ENCODE measurements around the gene TACSTD2. TPM values are rescaled to one million over a fixed set of nuclear protein-coding genes. Genes with fewer than 3 reads are reported as not detected.
"Not testable (repeated sequence)": the region's sequence is repeated elsewhere in the genome, so short reads cannot be mapped to it uniquely, and the experiment has no call there.

Gene TACSTD2
- total RNA-seq, 1 donor from 2014 or later, result 21.2 TPM

- no peak overlapping the region for H3K27ac Mint-ChIP-seq
- no peak overlapping the region for H3K4me3 Mint-ChIP-seq
- H3K27me3 Mint-ChIP-seq, result no peaks in the 10 kb centered on the region
- TF ChIP-seq CTCF (conservative IDR thresholded peaks at IDR 0.05), result no peak
- no peak for DNase-seq (ENCODE audit: extremely low spot score, unreplicated experiment)
- H3K36me3 Mint-ChIP-seq, result no peaks in the 10 kb centered on the region
- H3K9me3 Mint-ChIP-seq, result peaks cover 9% of the 10 kb centered on the region
- no peaks in the 10 kb centered on the region for H3K4me1 Mint-ChIP-seq (ENCODE audit: unreplicated experiment)
Observed at GRCh38 chr1:58608297-58608696, 31.2 kb upstream of the TACSTD2 start.

- Mint-ChIP-seq H3K9me3 (peaks cover 9% of the 10 kb centered on the region), H3K36me3 (no peaks in the 10 kb centered on the region), H3K27me3 (no peaks in the 10 kb centered on the region), H3K4me3 (no peak overlapping the region), H3K27ac (no peak overlapping the region), H3K4me1 (ENCODE audit: unreplicated experiment) (no peaks in the 10 kb centered on the region)
- no peak for DNase-seq (ENCODE audit: extremely low spot score, unreplicated experiment)
- no peak for TF ChIP-seq CTCF (conservative IDR thresholded peaks at IDR 0.05)
Observed at GRCh38 chr1:58607391-58607790, 30.3 kb upstream of the TACSTD2 start.

GRCh38 chr1:58601921-58602320, 24.9 kb upstream of the TACSTD2 start:
- DNase-seq (ENCODE audit: extremely low spot score, unreplicated experiment); H3K27me3 Mint-ChIP-seq: not testable (repeated sequence)

GRCh38 chr1:58597996-58598395, 20.9 kb upstream of the TACSTD2 start:
- DNase-seq (ENCODE audit: extremely low spot score, unreplicated experiment), result no peak
- peaks cover 2% of the 10 kb centered on the region for H3K27me3 Mint-ChIP-seq
- H3K36me3 Mint-ChIP-seq, result no peaks in the 10 kb centered on the region
- no peak for TF ChIP-seq CTCF (conservative IDR thresholded peaks at IDR 0.05)
- no peak overlapping the region for H3K27ac Mint-ChIP-seq
- peaks cover 11% of the 10 kb centered on the region for H3K9me3 Mint-ChIP-seq
- peaks cover 13% of the 10 kb centered on the region for H3K4me1 Mint-ChIP-seq (ENCODE audit: unreplicated experiment)
- no peak overlapping the region for H3K4me3 Mint-ChIP-seq

More at GRCh38 chr1:58601921-58602320, 24.9 kb upstream of the TACSTD2 start:
- H3K36me3 Mint-ChIP-seq; H3K4me1 Mint-ChIP-seq (ENCODE audit: unreplicated experiment); H3K4me3 Mint-ChIP-seq; H3K27ac Mint-ChIP-seq: not testable (repeated sequence)
- peaks cover 15% of the 10 kb centered on the region for H3K9me3 Mint-ChIP-seq

GRCh38 chr1:58597076-58597475, 20.0 kb upstream of the TACSTD2 start:
- no peak for TF ChIP-seq CTCF (conservative IDR thresholded peaks at IDR 0.05)
- DNase-seq (ENCODE audit: extremely low spot score, unreplicated experiment), result no peak
- Mint-ChIP-seq H3K36me3 (no peaks in the 10 kb centered on the region), H3K4me3 (no peak overlapping the region), H3K27ac (no peak overlapping the region), H3K4me1 (ENCODE audit: unreplicated experiment) (peaks cover 17% of the 10 kb centered on the region), H3K9me3 (peaks cover 11% of the 10 kb centered on the region), H3K27me3 (peaks cover 2% of the 10 kb centered on the region)

GRCh38 chr1:58596631-58597052, 19.6 kb upstream of the TACSTD2 start:
- Mint-ChIP-seq H3K27ac (no peak overlapping the region), H3K4me1 (ENCODE audit: unreplicated experiment) (peaks cover 18% of the 10 kb centered on the region), H3K27me3 (peaks cover 2% of the 10 kb centered on the region), H3K4me3 (no peak overlapping the region), H3K9me3 (peaks cover 11% of the 10 kb centered on the region), H3K36me3 (no peaks in the 10 kb centered on the region)
- no peak for DNase-seq (ENCODE audit: extremely low spot score, unreplicated experiment)
- no peak for TF ChIP-seq CTCF (conservative IDR thresholded peaks at IDR 0.05)
